SK-N-MC (cell line): ENCODE measurements around the gene MFN1.

ENCODE experiments used
- EZH2 ChIP-seq: fragments of 200-600 bp; sonication (generic); IDR thresholded peaks from one replicate; pipeline ENCODE4 v1.6.1; 2017; ENCODE audit warnings: antibody characterized with exemption
- FOXP2 ChIP-seq: optimal IDR thresholded peaks from 2 replicates; pipeline ENCODE3; 2011; ENCODE audit warnings: mild to moderate bottlenecking, moderate library complexity; ENCODE audit not compliant: insufficient read depth; ENCODE audit errors: extremely low read length, control extremely low read depth
- POLR2AphosphoS5 ChIP-seq: IDR thresholded peaks from 2 replicates; pipeline ENCODE4 v1.6.1; 2012; ENCODE audit warnings: mild to moderate bottlenecking, low read depth, low read length, borderline replicate concordance

DNA sequence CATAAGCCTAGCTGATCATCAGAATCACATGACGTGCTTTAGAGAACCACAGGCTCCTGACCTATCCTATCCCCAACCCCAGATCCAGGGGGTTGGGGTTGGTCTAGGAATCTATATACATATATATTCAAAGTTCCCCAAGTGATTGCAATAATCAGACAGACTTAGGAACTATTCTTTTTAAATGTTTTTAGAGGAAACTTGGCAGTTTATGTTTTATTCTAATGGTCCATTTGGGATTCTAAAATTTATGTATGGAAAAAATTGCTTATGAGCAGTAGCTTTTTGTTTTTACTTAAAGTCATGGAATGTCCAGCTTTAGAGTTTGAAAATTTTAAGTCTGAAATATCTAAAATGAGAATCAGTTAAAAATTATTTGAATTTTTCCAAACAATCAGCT, 22.1 kb downstream of the MFN1 start:
- TF ChIP-seq EZH2 (no peak), POLR2AphosphoS5 (no peak), FOXP2 (no peak)
